Hepatic stellate cell (primary cell): ENCODE measurements around the gene RAC2.

Source experiments
- DNase-seq: peaks from one replicate; pipeline ENCODE4 v3.0.0; 2011; ENCODE audit warnings: low spot score

The RAC2 gene

DNA sequence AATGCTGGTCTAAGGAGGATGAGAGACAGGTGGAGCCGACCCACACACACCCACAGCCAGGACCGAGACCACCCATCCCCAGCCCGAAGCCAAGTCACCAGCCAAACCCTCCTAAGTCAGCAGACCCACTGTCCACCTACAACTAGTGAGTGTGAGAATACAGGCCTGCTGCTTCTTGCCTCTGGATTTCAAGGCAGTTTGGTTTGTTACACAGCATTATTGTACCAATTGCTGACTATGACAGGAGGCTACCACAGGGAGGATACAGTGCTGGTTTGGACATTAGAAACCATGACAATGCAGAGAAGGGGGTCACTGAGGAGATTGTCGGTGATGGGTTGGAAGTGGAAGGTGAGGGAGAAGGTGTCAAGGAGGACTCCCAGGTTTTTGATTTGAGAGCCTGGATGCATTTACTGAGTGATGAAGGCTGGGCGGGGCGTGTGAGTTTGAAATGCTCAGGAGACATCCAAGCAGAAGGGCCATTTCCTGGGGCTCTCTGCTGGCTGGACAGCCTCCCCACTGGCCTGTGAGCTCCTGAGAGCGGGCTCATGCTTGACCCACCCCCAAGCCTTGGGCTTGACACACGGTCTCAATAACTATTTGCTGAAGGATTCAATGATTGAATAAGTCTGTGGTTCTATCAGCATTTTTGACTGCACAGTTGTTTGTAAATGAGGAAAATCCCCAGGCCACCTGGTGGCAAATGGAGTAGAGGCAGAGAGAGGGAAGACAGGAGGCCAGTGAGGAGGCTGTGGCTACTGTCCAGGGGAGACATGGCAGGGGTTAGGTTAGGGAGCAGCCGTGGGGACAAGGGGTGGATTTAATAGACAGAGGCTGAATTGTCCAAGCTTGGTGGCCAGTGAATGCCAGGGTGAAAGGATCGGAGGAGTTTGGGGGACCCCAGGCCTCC is 22.4 kb downstream of the RAC2 start:
- DNase-seq = no peak

- no peak for DNase-seq
These were observed 23.5 kb downstream of the RAC2 start for GRCh38 chr22:37220543-37220981.

- DNase-seq = no peak
These were observed 24.5 kb downstream of the RAC2 start for GRCh38 chr22:37219533-37219932.

DNA sequence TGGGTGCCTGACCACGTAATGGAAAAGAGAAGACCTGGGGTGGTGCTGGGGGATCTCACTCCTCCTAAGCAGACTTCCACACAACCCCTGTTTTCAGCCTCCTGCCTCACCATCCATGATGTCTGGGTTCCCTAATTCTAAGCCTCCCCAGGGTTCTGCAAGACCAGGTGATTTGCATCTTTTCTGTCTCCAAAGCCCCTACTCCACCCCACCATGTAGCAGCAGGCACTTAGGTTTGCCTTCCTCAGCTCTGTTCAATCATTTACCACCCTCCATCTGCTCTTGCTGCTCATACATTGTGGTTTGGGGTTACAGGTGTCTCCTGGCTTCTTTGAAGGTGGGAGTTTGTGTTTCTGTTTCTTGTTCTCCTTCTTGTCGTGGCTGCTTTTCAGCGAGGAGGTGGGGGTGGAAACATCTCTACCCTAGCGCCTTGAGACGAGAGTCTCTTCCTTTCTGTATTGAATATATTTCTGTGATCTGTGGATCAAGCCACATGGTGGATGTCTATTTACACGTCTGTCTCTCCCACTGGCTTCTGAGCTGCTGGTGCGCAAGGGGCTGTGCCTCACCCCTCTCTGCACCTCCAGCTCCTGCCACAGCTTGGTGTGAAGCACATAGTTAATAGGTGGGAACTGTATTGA is 25.2 kb downstream of the RAC2 start:
- no peak for DNase-seq

DNA sequence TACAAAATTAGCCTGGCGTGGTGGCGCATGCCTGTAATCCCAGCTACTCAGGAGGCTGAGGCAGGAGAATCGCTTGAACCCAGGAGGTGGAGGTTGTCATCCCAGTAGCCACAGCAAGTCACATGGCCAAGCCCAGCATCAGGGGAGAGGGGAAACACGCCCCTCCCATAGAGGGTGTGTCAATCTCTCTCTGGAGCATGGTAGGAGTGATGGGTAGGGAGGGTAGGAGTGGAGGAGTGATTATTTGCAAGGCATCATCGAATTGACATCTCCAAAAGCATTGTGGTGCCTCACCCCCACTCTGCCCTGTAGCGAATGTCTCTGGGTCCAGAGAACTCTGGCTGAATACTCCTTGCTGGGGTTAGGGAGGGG is 25.7 kb downstream of the RAC2 start:
- no peak for DNase-seq

DNA sequence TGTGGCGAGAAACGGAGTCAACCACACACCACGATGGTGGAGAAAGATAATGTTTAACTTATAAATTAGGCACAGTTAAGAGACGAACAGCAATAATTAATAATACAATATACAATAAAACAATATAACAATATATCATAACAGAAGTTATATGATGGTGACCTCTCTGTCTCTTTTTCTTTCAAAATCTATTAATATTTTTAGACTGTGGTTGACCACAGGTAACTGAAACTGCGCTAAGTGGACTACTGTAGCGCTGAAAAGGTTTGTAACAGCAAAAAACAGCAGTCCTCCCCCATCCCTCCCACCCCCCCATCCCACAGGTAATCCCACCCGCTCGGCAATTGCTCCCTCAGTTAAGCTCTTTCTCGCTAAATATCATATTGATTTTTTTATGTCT is 28.2 kb downstream of the RAC2 start:
- DNase-seq = no peak

DNA sequence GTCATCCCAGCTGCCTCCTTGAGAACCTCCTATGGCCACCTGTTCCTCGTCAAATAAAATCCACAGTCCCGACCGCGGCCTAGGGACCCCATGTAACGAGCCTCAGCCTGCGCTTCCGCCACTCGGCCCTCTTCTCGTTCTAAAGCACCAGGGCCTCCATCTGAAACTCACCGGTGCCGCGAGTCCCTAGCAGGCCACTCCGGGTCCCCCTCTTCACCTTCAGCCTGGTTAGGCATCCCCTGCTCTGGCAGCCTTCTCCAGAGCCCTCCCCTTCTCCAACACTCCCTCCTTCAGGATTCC is 29.4 kb downstream of the RAC2 start:
- no peak for DNase-seq

- no peak for DNase-seq
These were observed 29.9 kb downstream of the RAC2 start for GRCh38 chr22:37213941-37214730.

DNA sequence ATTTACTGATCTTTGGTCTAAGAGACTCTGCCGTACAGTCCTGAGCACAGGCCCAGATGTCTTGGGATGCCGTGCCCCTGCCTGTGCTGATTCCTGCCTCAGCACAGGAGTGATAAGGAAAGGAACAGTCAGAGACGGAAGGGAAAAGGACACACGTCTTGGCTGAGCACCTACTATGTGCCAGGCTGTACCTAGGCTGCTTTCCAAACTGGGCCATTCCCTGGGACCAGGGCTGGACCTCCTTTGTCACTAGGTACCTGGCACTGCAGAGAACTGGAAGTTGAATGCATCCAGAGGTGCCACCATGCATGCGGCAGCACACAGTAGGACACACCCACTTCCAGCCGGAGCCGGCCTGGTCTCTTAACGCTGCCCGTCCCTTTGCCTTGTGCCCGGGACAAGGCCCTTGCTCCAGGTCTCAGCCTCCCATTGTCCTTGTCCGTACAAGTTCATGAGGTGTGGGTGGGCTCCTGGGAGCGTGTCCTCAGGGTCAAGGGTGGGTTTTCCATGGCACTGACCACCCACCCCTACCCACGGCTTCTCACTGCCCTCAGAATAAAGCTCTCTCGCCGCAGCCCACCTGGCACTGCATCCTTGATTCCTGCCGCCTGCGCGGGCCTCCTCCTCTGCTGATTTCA is 30.7 kb downstream of the RAC2 start:
- DNase-seq = no peak

DNA sequence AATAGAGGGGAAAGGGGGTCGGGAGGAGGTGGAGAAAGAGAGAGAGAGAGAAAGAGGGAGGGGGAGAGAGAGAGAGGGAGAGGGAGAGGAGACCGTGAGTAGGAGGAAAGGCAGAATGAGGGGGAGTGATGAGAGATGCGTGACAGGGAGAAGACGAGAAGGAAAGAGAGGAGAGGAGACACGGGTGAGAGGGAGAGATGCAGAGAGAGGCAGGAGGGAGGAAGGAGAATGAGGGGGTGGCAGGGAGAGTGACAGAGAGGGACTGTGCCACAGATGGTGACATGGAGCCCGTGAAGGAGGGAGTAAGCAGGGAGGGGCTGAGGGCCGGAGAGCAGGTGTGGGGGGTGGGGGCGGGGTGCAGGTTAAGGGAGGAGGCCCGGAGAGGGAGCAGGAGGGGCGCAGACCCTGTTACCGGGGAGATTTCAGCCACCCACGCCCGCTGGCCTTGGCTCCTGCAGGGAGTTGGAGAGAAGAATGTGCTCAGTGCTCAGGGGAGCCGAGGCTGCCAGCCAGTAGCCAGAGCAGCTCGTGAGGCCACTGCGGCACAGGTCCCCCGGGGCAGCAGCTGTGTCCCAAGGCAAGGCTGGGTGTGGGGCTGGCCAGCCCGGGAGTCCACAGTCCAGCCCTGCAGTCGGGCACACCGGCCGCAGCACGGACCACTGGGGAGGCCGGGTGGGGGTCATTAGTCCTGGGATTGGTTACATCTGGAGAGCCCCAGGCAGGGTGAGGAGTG is 31.7 kb downstream of the RAC2 start, which contains the start of gene SSTR3:
Gene SSTR3, minus strand, starts transcription at position 304 of the 733 bp plus-strand sequence. CDS start 4,674 bp downstream, outside the sequence.
- DNase-seq = no peak

GRCh38 chr22:37211866-37212173 is 32.2 kb downstream of the RAC2 start:
- no peak for DNase-seq

GRCh38 chr22:37211075-37211865 is 32.8 kb downstream of the RAC2 start:
- no peak for DNase-seq

- DNase-seq = no peak
These were observed 33.8 kb downstream of the RAC2 start for GRCh38 chr22:37210041-37210803.

DNA sequence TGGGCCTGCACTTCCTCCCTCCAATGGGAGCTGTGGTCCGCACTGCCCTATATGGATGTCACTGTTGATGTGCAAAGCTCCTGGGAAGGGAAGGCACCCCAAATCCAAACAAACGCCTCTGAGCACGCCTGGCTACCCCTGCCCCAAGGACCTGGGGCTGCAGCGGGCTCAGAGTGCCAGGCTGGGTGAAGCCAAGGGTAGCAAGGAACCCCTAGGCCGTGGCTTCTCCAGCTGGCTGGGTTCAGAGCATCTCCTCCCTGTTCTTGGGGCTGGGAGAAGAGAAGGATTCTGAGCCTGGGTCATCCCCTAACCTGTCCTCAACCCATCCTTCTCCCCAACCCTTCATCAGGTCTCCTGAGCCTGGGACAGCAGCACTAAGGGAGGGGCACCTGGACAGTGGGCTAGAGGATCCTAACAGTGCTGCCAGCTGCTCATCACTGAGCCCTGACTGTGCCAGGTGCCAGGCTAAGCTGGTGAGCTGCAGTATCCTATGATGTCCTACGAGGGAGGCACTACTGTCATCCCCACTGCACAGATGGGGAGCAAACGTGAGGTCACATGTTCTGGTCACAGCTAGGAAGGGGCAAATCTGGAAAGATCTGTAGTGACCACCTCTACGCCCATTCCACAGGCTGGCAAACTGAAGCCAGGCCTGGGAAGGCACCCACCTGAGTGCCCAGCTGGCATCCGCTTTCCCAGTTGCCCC is 34.8 kb downstream of the RAC2 start:
- no peak for DNase-seq

DNA sequence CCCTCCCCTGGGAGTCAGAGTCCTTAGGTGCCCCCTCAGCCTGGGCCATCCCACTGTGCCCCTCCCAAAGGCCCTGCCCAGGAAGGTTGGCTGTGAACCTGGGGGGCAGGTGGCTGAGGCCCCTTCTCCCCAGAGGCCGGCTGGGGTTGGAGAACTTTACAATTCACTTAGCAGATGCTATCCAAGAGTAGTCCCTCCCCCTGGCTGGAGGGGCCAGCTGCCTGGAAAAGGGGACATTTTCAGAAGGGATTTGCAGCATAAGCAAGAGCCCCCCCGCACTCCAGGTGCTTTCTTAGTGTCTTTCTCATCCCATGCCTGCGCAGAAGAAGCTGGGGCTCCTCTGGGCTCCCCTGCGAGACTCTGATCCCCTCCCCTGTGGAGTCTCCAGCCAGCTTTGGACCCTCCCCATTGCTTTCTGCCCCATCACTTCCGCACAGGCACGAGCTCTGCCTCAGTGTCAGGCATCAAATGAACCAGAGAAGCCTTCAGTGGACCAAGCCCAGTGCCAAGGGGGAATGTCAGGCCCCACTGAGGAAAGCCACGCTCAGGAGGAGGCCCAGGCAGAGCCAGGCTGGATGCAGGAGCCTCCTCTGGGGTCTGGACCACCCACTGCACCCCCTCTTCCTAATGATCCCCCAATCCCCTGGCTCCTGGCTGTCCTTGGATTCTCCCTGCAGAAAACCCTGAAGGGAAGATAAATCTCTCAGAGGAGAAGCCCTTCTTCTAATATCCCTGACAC is 35.5 kb downstream of the RAC2 start:
- DNase-seq = no peak

GRCh38 chr22:37207981-37208380 is 36.1 kb downstream of the RAC2 start:
- no peak for DNase-seq

DNA sequence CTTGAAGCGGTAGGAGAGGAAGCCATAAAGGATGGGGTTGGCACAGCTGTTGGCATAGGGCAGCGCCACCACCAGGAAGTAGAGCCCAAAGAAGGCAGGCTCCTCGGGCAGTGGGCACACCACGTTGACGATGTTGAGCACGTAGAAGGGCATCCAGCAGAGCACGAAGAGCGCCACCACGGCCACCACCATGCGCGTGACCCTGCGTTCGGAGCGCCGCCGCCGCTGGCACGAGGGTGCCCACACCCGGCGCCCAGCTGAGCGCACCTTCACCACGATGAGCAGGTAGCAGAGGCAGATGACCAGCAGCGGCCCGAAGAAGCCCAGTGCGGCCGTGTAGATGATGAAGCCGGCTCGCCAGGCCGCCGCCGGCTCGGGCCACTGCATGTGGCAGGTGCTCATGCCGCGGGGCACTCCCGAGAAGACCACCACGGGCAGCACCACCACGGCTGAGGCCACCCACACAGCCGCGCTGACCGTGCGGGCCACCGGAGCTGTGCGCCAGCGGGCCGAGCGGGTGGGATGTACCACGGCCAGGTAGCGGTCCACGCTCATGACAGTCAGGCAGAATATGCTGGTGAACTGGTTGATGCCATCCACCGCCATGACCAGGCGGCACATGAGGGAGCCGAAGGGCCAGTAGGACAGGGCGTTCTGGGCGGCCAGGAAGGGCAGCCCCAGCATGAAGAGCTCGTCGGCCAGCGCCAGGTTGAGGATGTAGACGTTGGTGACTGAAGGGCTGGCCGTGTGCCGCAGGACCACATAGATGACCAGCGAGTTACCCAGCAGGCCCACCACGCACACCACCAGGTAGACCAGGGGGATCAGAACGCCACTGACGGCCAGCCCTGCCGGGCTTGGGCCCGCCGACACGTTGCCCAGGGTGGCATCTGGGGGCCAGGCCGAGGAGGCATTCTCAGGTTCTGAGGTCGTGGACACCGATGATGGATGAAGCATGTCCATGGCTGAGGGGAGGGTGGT is 36.9 kb downstream of the RAC2 start:
- no peak for DNase-seq
